GM18502 (cell line): Measurements from ENCODE around the gene PRPF4.
"Not testable (repeated sequence)": the region's sequence is repeated elsewhere in the genome, so short reads cannot be mapped to it uniquely, and the experiment has no call there.

Source experiments
- ATAC-seq: cut with Tn5 transposase; IDR thresholded peaks from one replicate; pipeline ENCODE4 v1.9.1; 2021; ENCODE audit warnings: mild to moderate bottlenecking; ENCODE audit not compliant: unreplicated experiment, poor library complexity

PRPF4 gene

GRCh38 chr9:113275157-113276131 lies at the start of gene PRPF4, which contains the start of gene CDC26:
TSS of gene PRPF4 (plus strand) at chr9:113275658. CDS start at chr9:113275744, 86 bp downstream.
TSS of gene CDC26 (minus strand) at chr9:113275572. CDS start at chr9:113272507, 3,065 bp downstream.
- ATAC-seq, result peak; percentile 97

- no peak for ATAC-seq
These were observed 48.0 kb upstream of the PRPF4 start for GRCh38 chr9:113227436-113227835.

- no peak for ATAC-seq
These were observed 47.3 kb upstream of the PRPF4 start for GRCh38 chr9:113228130-113228665.

- ATAC-seq, result no peak
These were observed 43.8 kb upstream of the PRPF4 start for GRCh38 chr9:113231701-113232100.

- not testable (repeated sequence) for ATAC-seq
These were observed 39.7 kb upstream of the PRPF4 start for GRCh38 chr9:113235701-113236255.

- no peak for ATAC-seq
These were observed 38.4 kb upstream of the PRPF4 start for GRCh38 chr9:113237026-113237425.

GRCh38 chr9:113238202-113238858 lies 37.1 kb upstream of the PRPF4 start:
- no peak for ATAC-seq

- ATAC-seq, result no peak
These were observed 36.6 kb upstream of the PRPF4 start for GRCh38 chr9:113238859-113239232.

- ATAC-seq, result no peak
These were observed 34.3 kb upstream of the PRPF4 start for GRCh38 chr9:113241161-113241560.

- no peak for ATAC-seq
These were observed 30.9 kb upstream of the PRPF4 start for GRCh38 chr9:113244556-113244955.

- no peak for ATAC-seq
These were observed 29.6 kb upstream of the PRPF4 start for GRCh38 chr9:113245894-113246293.

GRCh38 chr9:113246928-113247327 lies 28.5 kb upstream of the PRPF4 start:
- ATAC-seq, result no peak

- ATAC-seq, result no peak
These were observed 27.8 kb upstream of the PRPF4 start for GRCh38 chr9:113247640-113248039.

- not testable (repeated sequence) for ATAC-seq
These were observed 25.8 kb upstream of the PRPF4 start for GRCh38 chr9:113249661-113250060.

GRCh38 chr9:113250807-113251206 lies 24.7 kb upstream of the PRPF4 start:
- no peak for ATAC-seq

- no peak for ATAC-seq
These were observed 20.5 kb upstream of the PRPF4 start for GRCh38 chr9:113254991-113255390.

GRCh38 chr9:113255438-113255837 lies 20.0 kb upstream of the PRPF4 start:
- no peak for ATAC-seq

- ATAC-seq, result no peak
These were observed 17.6 kb upstream of the PRPF4 start for GRCh38 chr9:113257863-113258262.

- ATAC-seq, result no peak
These were observed 17.2 kb upstream of the PRPF4 start for GRCh38 chr9:113258282-113258681.

GRCh38 chr9:113261917-113262671 lies 13.4 kb upstream of the PRPF4 start:
- no peak for ATAC-seq
